Measurements from ENCODE around the gene PACRG.

Gene PACRG

GRCh38 chr6:163147994-163148393 is 420.2 kb downstream of the PACRG start:
- no peak for TF ChIP-seq SIN3A (IDR thresholded peaks at IDR 0.05; ENCODE audit: borderline replicate concordance, insufficient read depth, low read length)

DNA sequence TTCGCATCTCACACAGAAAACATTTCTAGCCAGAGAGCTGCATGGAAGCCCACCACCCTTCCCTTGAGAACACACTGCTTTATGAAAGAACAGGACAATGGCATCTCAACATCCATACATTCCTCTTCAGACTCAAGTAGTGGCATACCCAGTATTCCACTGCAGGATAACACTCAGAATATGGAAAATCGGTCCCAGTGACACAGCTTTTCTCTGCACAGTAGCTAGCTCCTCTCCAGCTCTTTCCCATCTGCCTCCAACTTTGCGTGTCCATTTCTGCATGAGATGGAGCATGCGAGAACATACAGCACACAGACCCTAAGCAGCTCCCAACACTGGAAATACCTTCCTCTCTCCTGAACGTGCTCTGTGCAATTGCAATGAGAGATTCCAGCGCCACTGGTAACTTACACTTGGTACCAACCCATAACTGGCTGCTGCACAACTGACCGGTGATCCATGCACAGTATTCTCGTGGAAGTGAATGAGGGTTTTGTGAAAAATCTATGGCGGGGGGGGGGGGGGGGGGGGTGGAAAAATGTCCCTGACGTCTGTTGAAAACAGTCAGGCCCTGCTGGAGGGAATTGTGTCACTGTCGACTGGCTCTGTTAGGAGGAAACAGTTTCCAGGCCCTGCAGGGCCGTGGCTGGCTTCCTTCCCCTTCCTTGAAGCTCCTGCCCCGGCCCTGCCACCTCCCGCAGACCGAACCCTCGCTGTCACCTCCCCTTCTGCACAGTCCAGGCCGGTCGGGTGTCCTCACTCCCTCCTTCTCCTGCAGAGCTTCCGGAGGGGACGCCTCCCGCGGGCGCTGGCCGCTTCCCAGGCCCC is 420.9 kb downstream of the PACRG start:
- no peak for TF ChIP-seq FOXP2 (optimal IDR thresholded peaks at IDR 0.05; ENCODE audit: borderline replicate concordance, extremely low read depth, extremely low read length, insufficient read depth)
- TF ChIP-seq POLR2AphosphoS5 (IDR thresholded peaks at IDR 0.05; ENCODE audit: low read depth, low read length): no peak
- no peak for TF ChIP-seq SIN3A (IDR thresholded peaks at IDR 0.05; ENCODE audit: borderline replicate concordance, insufficient read depth, low read length)
- TF ChIP-seq, protein P1, sequence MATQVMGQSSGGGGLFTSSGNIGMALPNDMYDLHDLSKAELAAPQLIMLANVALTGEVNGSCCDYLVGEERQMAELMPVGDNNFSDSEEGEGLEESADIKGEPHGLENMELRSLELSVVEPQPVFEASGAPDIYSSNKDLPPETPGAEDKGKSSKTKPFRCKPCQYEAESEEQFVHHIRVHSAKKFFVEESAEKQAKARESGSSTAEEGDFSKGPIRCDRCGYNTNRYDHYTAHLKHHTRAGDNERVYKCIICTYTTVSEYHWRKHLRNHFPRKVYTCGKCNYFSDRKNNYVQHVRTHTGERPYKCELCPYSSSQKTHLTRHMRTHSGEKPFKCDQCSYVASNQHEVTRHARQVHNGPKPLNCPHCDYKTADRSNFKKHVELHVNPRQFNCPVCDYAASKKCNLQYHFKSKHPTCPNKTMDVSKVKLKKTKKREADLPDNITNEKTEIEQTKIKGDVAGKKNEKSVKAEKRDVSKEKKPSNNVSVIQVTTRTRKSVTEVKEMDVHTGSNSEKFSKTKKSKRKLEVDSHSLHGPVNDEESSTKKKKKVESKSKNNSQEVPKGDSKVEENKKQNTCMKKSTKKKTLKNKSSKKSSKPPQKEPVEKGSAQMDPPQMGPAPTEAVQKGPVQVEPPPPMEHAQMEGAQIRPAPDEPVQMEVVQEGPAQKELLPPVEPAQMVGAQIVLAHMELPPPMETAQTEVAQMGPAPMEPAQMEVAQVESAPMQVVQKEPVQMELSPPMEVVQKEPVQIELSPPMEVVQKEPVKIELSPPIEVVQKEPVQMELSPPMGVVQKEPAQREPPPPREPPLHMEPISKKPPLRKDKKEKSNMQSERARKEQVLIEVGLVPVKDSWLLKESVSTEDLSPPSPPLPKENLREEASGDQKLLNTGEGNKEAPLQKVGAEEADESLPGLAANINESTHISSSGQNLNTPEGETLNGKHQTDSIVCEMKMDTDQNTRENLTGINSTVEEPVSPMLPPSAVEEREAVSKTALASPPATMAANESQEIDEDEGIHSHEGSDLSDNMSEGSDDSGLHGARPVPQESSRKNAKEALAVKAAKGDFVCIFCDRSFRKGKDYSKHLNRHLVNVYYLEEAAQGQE (IDR thresholded peaks at IDR 0.05; ENCODE audit: insufficient read depth in 1 of 2, low read depth in 2 of 2, low read length in 2 of 2): no peak
- TF ChIP-seq TAF1 (IDR thresholded peaks at IDR 0.05; ENCODE audit: borderline replicate concordance, insufficient read depth, low read length): no peak

DNA sequence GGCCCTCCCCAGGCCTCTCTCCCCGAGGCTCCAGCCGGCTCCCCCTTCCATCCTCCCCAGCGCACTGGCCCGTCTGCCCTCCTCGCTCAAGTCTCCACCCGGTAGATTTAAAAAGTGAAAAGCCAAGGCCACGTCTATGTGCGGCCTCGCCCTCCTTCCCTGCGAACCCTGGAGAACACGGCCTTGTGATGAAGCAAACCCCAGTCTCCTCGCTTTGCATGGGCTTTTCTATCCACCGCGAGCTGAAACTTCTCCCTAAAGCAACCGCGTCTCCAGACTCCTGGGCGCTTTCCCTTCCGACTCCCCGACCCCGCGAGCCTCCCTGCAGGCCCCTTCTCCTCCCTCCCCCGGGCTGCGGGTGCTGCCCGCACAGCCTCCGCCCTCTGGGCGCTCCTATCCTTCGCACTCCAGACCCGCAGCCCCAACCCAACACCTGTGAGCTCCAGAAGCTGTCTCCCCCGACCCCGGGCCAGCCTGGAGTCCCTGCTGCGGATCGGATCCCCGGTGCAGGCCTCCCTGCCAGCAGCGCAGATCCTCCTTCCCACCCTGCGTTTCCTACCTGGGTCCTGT is 421.6 kb downstream of the PACRG start:
- TF ChIP-seq TAF1 (IDR thresholded peaks at IDR 0.05; ENCODE audit: borderline replicate concordance, insufficient read depth, low read length): no peak
- TF ChIP-seq, protein P1 (IDR thresholded peaks at IDR 0.05; ENCODE audit: insufficient read depth in 1 of 2, low read depth in 2 of 2, low read length in 2 of 2): no peak
- no peak for TF ChIP-seq POLR2AphosphoS5 (IDR thresholded peaks at IDR 0.05; ENCODE audit: low read depth, low read length)
- TF ChIP-seq FOXP2 (optimal IDR thresholded peaks at IDR 0.05; ENCODE audit: borderline replicate concordance, extremely low read depth, extremely low read length, insufficient read depth): no peak
- TF ChIP-seq SIN3A (IDR thresholded peaks at IDR 0.05; ENCODE audit: borderline replicate concordance, insufficient read depth, low read length): no peak

GRCh38 chr6:163151212-163151611 is 423.4 kb downstream of the PACRG start:
- TF ChIP-seq FOXP2 (optimal IDR thresholded peaks at IDR 0.05; ENCODE audit: borderline replicate concordance, extremely low read depth, extremely low read length, insufficient read depth): no peak
- no peak for TF ChIP-seq SIN3A (IDR thresholded peaks at IDR 0.05; ENCODE audit: borderline replicate concordance, insufficient read depth, low read length)
- TF ChIP-seq, protein P1 (IDR thresholded peaks at IDR 0.05; ENCODE audit: insufficient read depth in 1 of 2, low read depth in 2 of 2, low read length in 2 of 2): no peak
- no peak for TF ChIP-seq TAF1 (IDR thresholded peaks at IDR 0.05; ENCODE audit: borderline replicate concordance, insufficient read depth, low read length)
- TF ChIP-seq POLR2AphosphoS5 (IDR thresholded peaks at IDR 0.05; ENCODE audit: low read depth, low read length): no peak

GRCh38 chr6:163152701-163153100 is 424.9 kb downstream of the PACRG start:
- TF ChIP-seq, protein P1 (IDR thresholded peaks at IDR 0.05; ENCODE audit: insufficient read depth in 1 of 2, low read depth in 2 of 2, low read length in 2 of 2): no peak
- TF ChIP-seq FOXP2 (optimal IDR thresholded peaks at IDR 0.05; ENCODE audit: borderline replicate concordance, extremely low read depth, extremely low read length, insufficient read depth) (no peak), SIN3A (IDR thresholded peaks at IDR 0.05; ENCODE audit: borderline replicate concordance, insufficient read depth, low read length) (no peak)
